Bronchial epithelial cell (primary cell): ENCODE measurements around the gene LAMC3. TPM values are rescaled to one million over a fixed set of nuclear protein-coding genes. Genes with fewer than 3 reads are reported as not detected.

Experiments used
- DNase-seq: peaks from one replicate; pipeline ENCODE4 v3.0.0-alpha.2; 2010; ENCODE audit warnings: low read depth
- FAIRE-seq: peaks from 2 replicates; lab custom pipeline; 2011; peaks lifted over from hg19 to GRCh38; lab: Jason Lieb, UNC
- H3K27me3 ChIP-seq: 2 replicates; pipeline ENCODE4 v1.5.1; 2011; ENCODE audit warnings: low read length; ENCODE audit not compliant: control insufficient read depth, insufficient read depth
- H3K36me3 ChIP-seq: 2 replicates; pipeline ENCODE4 v1.5.1; 2011; ENCODE audit warnings: low read length; ENCODE audit not compliant: control insufficient read depth, insufficient read depth
- H3K4me3 ChIP-seq: 2 replicates; pipeline ENCODE4 v1.5.1; 2011; ENCODE audit warnings: mild to moderate bottlenecking, low read depth, low read length, control low read depth
- CTCF ChIP-seq: IDR thresholded peaks from 2 replicates; pipeline ENCODE4 v1.5.1; 2011; ENCODE audit warnings: mild to moderate bottlenecking, moderate library complexity, low read length, control low read depth, inconsistent platforms; ENCODE audit not compliant: insufficient read depth, severe bottlenecking
- total RNA-seq: library from RNA; depleted of rRNA; stranded (reverse); fragments of >200 nt; gene quantifications from 2 replicates; pipeline ENCODE4 v1.2.1, GENCODE V29; 2014

Gene LAMC3
- total RNA-seq, 1 donor from 2014 or later = not detected

- DNase-seq (no peak), FAIRE-seq (no peak)
- Histone ChIP-seq H3K36me3 (no peaks in the 10 kb centered on the region), H3K27me3 (peaks cover 11% of the 10 kb centered on the region), H3K4me3 (no peak overlapping the region)
- no peak for TF ChIP-seq CTCF
Measured at GRCh38 chr9:131021785-131022184, 12.8 kb downstream of the LAMC3 start.

GRCh38 chr9:131024978-131025868 is 16.2 kb downstream of the LAMC3 start:
- DNase-seq (no peak), FAIRE-seq (no peak)
- Histone ChIP-seq H3K27me3 (peaks cover 4% of the 10 kb centered on the region), H3K36me3 (no peaks in the 10 kb centered on the region), H3K4me3 (no peak overlapping the region)
- TF ChIP-seq CTCF = no peak

- no peak for TF ChIP-seq CTCF
- FAIRE-seq = no peak
- Histone ChIP-seq H3K27me3 (peaks cover 4% of the 10 kb centered on the region), H3K36me3 (no peaks in the 10 kb centered on the region), H3K4me3 (no peak overlapping the region)
- no peak for DNase-seq
Measured at GRCh38 chr9:131025953-131026858, 17.2 kb downstream of the LAMC3 start.

- FAIRE-seq (no peak), DNase-seq (no peak)
- Histone ChIP-seq H3K27me3 (peaks cover 4% of the 10 kb centered on the region), H3K4me3 (no peak overlapping the region), H3K36me3 (no peaks in the 10 kb centered on the region)
- TF ChIP-seq CTCF = no peak
Measured at GRCh38 chr9:131027048-131027871, 18.3 kb downstream of the LAMC3 start.

- FAIRE-seq (no peak), DNase-seq (no peak)
- H3K36me3 ChIP-seq = no peaks in the 10 kb centered on the region
- peaks cover 4% of the 10 kb centered on the region for H3K27me3 ChIP-seq
- no peak overlapping the region for H3K4me3 ChIP-seq
- TF ChIP-seq CTCF = no peak
Measured at GRCh38 chr9:131027872-131028179, 18.9 kb downstream of the LAMC3 start.
